Stimulated activated naive CD8-positive, alpha-beta T cell treated with anti-CD3 and anti-CD28 coated beads, Interleukin-15, Interleukin-2, amounts not matched to agents 100 ng/mL and 50 ng/mL, for 24 hours (primary cell): ENCODE results near the gene INSM1.

ENCODE experiments used
- H3K27ac Mint-ChIP-seq: one replicate; pipeline ENCODE4 v1.8.0; 2021; ENCODE audit warnings: mild to moderate bottlenecking, mixed read lengths
- H3K27me3 Mint-ChIP-seq: one replicate; pipeline ENCODE4 v1.8.0; 2021; ENCODE audit warnings: mixed read lengths
- H3K36me3 Mint-ChIP-seq: one replicate; pipeline ENCODE4 v1.8.0; 2021; ENCODE audit warnings: low read depth, mixed read lengths
- H3K4me1 Mint-ChIP-seq: one replicate; pipeline ENCODE4 v1.8.0; 2021; ENCODE audit warnings: low read depth, mixed read lengths
- H3K4me3 Mint-ChIP-seq: one replicate; pipeline ENCODE4 v1.8.0; 2021; ENCODE audit warnings: mild to moderate bottlenecking, mixed read lengths
- H3K9me3 Mint-ChIP-seq: one replicate; pipeline ENCODE4 v1.8.0; 2021; ENCODE audit warnings: mixed read lengths

Gene INSM1

DNA sequence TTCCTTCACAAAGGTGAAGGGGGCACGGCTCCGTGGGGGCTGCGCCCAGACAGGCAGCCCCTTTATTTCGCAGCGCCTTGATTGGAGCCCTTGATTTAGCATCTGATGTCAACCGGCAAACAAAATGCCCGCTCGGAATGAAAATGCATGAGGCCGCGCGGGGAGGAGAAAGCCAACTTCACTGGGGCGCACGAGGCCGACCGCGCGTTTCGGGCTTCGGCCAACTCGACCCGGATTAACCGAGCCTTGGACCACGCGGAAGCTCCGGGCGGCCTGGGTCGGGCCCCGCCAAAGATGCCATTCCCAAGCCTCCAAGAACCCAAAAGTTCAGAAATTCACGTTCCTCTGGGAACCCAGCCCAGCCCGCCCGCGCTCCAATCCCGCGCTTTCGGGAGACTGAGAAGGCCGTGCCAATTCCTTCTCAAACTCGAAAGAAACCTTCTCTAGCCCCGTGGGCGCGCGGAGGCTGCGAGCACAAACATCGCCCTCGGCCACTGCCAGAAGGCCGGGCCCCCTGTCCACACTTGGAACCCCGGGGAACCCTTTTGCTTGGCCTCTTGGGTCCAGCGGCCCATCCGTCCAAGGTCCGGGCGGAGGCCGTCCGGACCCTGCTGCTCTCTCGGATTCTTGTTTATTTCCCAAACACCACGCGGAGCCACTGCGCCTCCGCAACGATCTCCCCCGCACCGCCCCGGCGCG lies 879 bp upstream of the INSM1 start:
- Mint-ChIP-seq H3K4me1 (peaks cover 42% of the 10 kb centered on the region), H3K27ac (peak overlapping the region; percentile 68), H3K4me3 (peak overlapping the region; percentile 76)

GRCh38 chr20:20368418-20369249 lies 730 bp downstream of the INSM1 start:
- peaks cover 73% of the 10 kb centered on the region for H3K27me3 Mint-ChIP-seq
- H3K36me3 Mint-ChIP-seq: peaks cover 5% of the 10 kb centered on the region
- H3K4me3 Mint-ChIP-seq: peak overlapping the region; percentile 23
- peaks cover 34% of the 10 kb centered on the region for H3K4me1 Mint-ChIP-seq
- H3K27ac Mint-ChIP-seq: no peak overlapping the region
- H3K9me3 Mint-ChIP-seq: no peaks in the 10 kb centered on the region

More for the DNA sequence above, 879 bp upstream of the INSM1 start:
- peaks cover 72% of the 10 kb centered on the region for H3K27me3 Mint-ChIP-seq
- peaks cover 5% of the 10 kb centered on the region for H3K36me3 Mint-ChIP-seq
- no peaks in the 10 kb centered on the region for H3K9me3 Mint-ChIP-seq

- H3K4me1 Mint-ChIP-seq: peaks cover 31% of the 10 kb centered on the region
- H3K4me3 Mint-ChIP-seq: peak overlapping the region; percentile 81
- H3K27me3 Mint-ChIP-seq: peaks cover 74% of the 10 kb centered on the region
- peak overlapping the region; percentile 6 for H3K27ac Mint-ChIP-seq
- H3K36me3 Mint-ChIP-seq: peaks cover 5% of the 10 kb centered on the region
- H3K9me3 Mint-ChIP-seq: no peaks in the 10 kb centered on the region
Observed at GRCh38 chr20:20369250-20370093, 1.6 kb downstream of the INSM1 start.

GRCh38 chr20:20370094-20370575 lies 2.2 kb downstream of the INSM1 start:
- no peaks in the 10 kb centered on the region for H3K9me3 Mint-ChIP-seq
- H3K27ac Mint-ChIP-seq: peak overlapping the region; percentile 6
- H3K4me3 Mint-ChIP-seq: peak overlapping the region; percentile 81
- H3K4me1 Mint-ChIP-seq: peaks cover 26% of the 10 kb centered on the region
- H3K36me3 Mint-ChIP-seq: peaks cover 5% of the 10 kb centered on the region
- H3K27me3 Mint-ChIP-seq: peaks cover 75% of the 10 kb centered on the region

GRCh38 chr20:20371083-20371482 lies 3.2 kb downstream of the INSM1 start:
- no peak overlapping the region for H3K27ac Mint-ChIP-seq
- peak overlapping the region; percentile 65 for H3K4me3 Mint-ChIP-seq
- H3K27me3 Mint-ChIP-seq: peaks cover 75% of the 10 kb centered on the region
- H3K9me3 Mint-ChIP-seq: no peaks in the 10 kb centered on the region
- peaks cover 5% of the 10 kb centered on the region for H3K36me3 Mint-ChIP-seq
- peaks cover 18% of the 10 kb centered on the region for H3K4me1 Mint-ChIP-seq

DNA sequence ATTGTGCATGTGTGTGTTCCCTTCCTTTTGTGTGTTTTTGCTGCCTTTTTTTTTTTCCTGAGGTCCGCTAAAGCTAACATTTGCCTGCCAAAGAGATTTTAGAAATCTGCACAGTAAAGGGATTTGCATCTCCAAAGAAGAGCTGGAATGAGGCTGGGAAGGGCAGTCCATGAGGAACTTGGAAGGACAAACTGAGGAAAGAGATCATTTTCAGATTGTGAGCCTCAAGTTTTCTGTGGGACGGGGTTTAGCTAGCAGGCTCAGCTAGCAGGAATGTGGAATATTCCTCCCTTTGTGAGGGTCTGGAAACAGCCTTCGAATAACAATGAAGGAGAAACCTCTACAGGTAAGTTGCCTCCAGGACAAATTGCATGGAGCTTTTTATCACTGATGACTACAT lies 3.8 kb downstream of the INSM1 start:
- Mint-ChIP-seq H3K9me3 (no peaks in the 10 kb centered on the region), H3K4me3 (peak overlapping the region; percentile 60), H3K27ac (no peak overlapping the region), H3K4me1 (peaks cover 13% of the 10 kb centered on the region), H3K36me3 (peaks cover 5% of the 10 kb centered on the region), H3K27me3 (peaks cover 74% of the 10 kb centered on the region)

- peaks cover 68% of the 10 kb centered on the region for H3K27me3 Mint-ChIP-seq
- peaks cover 10% of the 10 kb centered on the region for H3K4me1 Mint-ChIP-seq
Observed at GRCh38 chr20:20373091-20373571, 5.2 kb downstream of the INSM1 start.

GRCh38 chr20:20375862-20376261 lies 8.0 kb downstream of the INSM1 start:
- H3K9me3 Mint-ChIP-seq: no peaks in the 10 kb centered on the region
- no peak overlapping the region for H3K4me3 Mint-ChIP-seq
- no peaks in the 10 kb centered on the region for H3K36me3 Mint-ChIP-seq
- no peak overlapping the region for H3K27ac Mint-ChIP-seq
- peaks cover 3% of the 10 kb centered on the region for H3K4me1 Mint-ChIP-seq
- peaks cover 68% of the 10 kb centered on the region for H3K27me3 Mint-ChIP-seq

More at GRCh38 chr20:20373091-20373571, 5.2 kb downstream of the INSM1 start:
- Mint-ChIP-seq H3K36me3 (peaks cover 5% of the 10 kb centered on the region), H3K9me3 (no peaks in the 10 kb centered on the region), H3K4me3 (no peak overlapping the region), H3K27ac (no peak overlapping the region)

DNA sequence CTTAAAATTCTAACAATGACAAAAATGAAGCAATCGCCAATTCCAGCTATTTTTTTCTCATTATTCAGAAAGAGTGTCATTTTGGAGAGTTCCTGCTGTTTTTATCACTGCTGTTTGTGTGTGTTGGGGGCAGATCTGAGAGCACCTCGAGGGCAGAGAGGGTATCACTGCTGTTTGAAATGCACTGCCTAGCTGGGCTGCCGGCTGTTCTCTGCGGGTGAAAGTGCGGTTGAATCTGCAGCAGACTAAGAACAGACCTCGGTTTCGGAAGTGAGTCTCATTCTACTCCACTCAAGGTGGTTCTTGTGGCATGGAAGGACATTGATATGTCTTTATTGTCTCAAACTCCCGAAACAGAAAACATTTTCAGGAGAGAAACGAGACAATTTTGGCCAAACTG lies 18.3 kb downstream of the INSM1 start:
- no peaks in the 10 kb centered on the region for H3K27me3 Mint-ChIP-seq
- H3K4me1 Mint-ChIP-seq: no peaks in the 10 kb centered on the region
- H3K36me3 Mint-ChIP-seq: peaks cover 3% of the 10 kb centered on the region
- no peaks in the 10 kb centered on the region for H3K9me3 Mint-ChIP-seq
- no peak overlapping the region for H3K4me3 Mint-ChIP-seq
- H3K27ac Mint-ChIP-seq: no peak overlapping the region

DNA sequence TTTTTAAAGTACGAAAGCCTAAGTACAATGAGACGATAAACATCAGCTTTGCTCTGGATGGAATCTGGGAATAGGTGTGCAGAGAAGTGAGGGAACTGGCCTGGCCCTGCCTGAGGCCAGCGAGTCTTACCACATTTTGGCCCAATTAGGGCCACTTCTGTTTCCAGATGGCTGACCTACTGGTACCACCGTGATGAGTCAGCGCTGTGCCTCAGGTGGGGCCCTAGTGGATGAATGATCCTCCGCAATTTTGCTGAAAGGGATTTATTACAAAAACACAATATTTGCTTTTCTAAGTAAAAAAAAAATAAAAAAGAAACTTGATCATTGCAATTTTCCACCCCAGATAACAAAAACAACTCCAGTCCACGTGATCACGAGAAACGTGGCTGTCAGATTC lies 22.5 kb downstream of the INSM1 start:
- H3K4me3 Mint-ChIP-seq: no peak overlapping the region
- no peaks in the 10 kb centered on the region for H3K9me3 Mint-ChIP-seq
- no peaks in the 10 kb centered on the region for H3K27me3 Mint-ChIP-seq
- no peak overlapping the region for H3K27ac Mint-ChIP-seq
- no peaks in the 10 kb centered on the region for H3K4me1 Mint-ChIP-seq
- H3K36me3 Mint-ChIP-seq: peaks cover 3% of the 10 kb centered on the region

GRCh38 chr20:20391115-20391514 lies 23.2 kb downstream of the INSM1 start:
- H3K36me3 Mint-ChIP-seq: peaks cover 3% of the 10 kb centered on the region
- no peak overlapping the region for H3K4me3 Mint-ChIP-seq
- no peak overlapping the region for H3K27ac Mint-ChIP-seq
- no peaks in the 10 kb centered on the region for H3K27me3 Mint-ChIP-seq
- no peaks in the 10 kb centered on the region for H3K4me1 Mint-ChIP-seq
- no peaks in the 10 kb centered on the region for H3K9me3 Mint-ChIP-seq

DNA sequence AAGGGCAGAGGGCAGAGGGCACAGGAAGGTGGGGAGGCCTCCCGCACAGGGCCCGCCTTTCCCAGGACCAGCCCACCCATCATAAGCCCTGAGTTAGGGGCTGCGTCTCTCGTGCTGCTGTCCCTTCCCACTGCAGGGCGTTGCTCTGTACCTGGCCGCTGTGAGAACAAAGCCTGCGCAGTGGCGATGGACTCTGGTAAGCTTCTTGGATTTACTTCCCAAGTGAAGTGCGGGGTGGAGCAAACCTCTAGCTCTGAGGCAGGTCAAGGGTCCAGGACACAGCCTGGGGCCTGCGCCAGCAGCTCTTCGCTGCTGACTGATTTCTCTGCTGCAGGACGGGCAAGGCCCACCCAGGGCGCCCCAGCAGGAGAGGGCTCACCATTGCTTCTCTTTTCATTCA lies 23.9 kb downstream of the INSM1 start:
- Mint-ChIP-seq H3K4me3 (no peak overlapping the region), H3K4me1 (no peaks in the 10 kb centered on the region), H3K27me3 (no peaks in the 10 kb centered on the region), H3K27ac (no peak overlapping the region), H3K9me3 (no peaks in the 10 kb centered on the region), H3K36me3 (peaks cover 6% of the 10 kb centered on the region)

DNA sequence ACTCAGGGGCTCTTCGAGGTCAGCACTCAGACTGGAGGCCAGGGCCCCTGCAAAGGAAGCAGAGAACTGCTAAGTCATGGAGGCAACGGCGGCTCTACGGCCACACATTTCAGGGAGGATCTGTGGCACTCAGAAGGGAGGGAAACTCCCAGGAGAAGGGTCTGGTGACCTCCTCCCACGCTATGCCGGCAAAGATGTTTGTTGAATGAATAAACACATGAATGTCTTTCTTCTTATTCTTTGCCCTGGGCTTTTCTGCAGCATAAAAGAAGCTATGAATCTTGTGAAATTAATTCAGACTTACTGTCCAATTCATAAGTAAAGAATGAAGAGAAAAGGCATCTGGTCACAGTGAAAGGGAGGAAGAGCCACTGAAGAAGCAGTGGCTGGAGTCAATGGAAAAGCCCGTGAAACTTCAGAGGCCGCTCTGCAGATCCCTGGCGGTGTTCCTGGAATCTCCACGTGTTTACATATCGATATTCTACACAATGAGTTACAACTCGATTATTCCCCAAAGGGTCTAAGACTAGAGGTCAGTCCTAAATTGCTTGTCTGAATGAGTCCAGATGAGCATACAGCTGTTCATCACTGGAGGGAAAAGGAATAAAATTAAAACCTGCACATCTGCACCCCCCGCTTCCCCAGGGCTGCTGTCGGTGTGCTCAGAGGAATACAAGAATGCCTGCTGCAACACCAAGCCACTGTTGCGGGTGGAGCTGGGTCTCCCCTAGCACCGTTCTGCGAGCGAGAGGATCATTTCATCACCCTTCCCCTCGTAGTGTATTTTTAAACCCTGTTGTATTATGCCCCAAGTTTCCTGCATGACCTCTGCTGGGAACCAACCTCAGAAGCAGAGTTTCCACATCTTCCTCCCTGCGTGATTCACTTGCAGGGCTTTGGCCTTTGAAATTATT lies 25.6 kb downstream of the INSM1 start:
- Mint-ChIP-seq H3K36me3 (peaks cover 7% of the 10 kb centered on the region), H3K9me3 (no peaks in the 10 kb centered on the region), H3K27ac (peak overlapping the region; percentile 61), H3K4me3 (no peak overlapping the region), H3K4me1 (no peaks in the 10 kb centered on the region), H3K27me3 (no peaks in the 10 kb centered on the region)

DNA sequence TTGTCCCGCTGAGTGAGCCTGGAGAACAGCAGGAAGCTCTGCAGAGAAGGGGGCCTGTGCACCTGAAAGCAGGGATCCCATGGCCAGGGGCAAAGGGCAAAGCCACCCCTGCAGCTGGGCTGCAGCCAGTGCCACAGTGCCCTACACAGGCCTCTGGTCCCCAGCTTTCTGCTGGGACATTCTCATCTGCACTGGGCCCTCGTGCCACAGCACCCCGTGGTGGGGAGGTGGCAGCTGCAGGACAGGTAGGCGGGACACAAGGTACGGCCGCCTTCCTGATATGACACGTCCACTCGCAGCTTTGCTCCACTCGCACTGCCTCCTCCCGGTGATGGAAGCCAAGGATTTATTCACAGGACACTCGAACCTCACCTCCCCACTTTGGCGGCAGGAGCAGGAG lies 27.2 kb downstream of the INSM1 start:
- Mint-ChIP-seq H3K36me3 (peaks cover 4% of the 10 kb centered on the region), H3K4me3 (no peak overlapping the region), H3K4me1 (no peaks in the 10 kb centered on the region), H3K27ac (no peak overlapping the region), H3K9me3 (no peaks in the 10 kb centered on the region), H3K27me3 (no peaks in the 10 kb centered on the region)
